ENCODE measurements around the gene BIRC5.
"Not testable (repeated sequence)": the region's sequence is repeated elsewhere in the genome, so short reads cannot be mapped to it uniquely, and the experiment has no call there.

BIRC5 gene

DNA sequence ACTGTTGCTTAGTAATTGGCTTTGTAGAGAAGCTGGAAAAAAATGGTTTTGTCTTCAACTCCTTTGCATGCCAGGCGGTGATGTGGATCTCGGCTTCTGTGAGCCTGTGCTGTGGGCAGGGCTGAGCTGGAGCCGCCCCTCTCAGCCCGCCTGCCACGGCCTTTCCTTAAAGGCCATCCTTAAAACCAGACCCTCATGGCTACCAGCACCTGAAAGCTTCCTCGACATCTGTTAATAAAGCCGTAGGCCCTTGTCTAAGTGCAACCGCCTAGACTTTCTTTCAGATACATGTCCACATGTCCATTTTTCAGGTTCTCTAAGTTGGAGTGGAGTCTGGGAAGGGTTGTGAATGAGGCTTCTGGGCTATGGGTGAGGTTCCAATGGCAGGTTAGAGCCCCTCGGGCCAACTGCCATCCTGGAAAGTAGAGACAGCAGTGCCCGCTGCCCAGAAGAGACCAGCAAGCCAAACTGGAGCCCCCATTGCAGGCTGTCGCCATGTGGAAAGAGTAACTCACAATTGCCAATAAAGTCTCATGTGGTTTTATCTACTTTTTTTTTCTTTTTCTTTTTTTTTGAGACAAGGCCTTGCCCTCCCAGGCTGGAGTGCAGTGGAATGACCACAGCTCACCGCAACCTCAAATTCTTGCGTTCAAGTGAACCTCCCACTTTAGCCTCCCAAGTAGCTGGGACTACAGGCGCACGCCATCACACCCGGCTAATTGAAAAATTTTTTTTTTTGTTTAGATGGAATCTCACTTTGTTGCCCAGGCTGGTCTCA lies 11.2 kb downstream of the BIRC5 start:
- no peak for DNase-seq (ENCODE audit: low read depth)

DNA sequence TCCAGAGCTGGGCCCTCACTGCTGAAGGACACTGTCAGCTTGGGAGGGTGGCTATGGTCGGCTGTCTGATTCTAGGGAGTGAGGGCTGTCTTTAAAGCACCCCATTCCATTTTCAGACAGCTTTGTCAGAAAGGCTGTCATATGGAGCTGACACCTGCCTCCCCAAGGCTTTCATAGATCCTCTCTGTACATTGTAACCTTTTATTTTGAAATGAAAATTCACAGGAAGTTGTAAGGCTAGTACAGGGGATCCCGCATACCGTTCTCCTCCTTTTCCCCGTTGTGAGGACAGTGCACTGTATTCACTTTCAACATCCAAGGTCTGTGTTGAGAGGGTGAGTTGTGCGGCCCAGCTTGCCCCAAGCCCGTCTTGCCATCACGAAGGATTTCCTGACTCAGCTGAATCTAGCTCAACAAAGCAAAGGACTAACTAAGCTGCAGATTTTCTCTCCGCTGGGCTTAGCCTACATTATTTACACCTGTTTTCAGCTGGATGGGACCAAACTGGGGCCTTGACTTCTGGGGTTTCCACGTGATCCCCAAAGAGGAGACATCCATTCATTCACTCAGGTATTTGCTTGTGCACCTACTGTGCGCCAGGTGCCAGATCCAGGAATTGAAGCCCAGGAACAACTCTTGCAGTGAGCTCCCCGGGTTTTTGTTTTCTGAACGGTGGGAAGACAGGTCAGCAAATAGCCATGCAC lies 12.2 kb downstream of the BIRC5 start:
- no peak for DNase-seq (ENCODE audit: low read depth)

DNA sequence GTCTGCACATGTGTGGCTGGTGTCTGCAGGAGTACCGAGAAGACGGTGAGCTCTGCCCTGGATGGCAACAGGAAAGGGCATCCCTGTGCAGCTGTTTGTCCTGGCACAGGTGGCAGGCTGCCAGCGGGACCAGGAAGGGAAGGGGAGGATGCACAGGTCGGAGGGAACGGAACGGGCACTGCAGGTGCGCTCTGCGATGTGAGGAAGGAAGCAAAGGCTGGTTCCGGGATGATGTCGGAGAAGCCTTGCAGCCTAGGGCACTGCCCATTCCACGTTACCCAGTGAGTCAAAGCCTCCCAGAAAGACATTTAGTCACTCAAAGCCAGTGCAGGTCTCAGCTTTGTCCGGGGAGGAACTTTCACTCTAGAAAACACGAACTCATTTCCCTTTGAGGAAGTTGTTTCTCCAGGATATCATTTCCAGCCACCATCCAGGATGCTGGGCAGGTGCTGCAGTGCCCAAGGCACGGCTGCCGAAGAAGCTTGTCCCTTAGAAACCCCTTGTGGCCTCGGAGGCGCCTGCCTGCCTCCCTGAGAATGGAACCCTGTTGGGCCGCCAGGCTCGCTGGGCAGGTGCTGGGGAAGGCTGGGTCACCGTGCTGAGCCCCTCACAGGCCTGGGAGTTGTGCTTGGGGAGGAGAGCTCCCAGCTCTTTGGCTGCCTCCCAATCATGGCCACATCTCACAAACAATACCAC lies 12.9 kb downstream of the BIRC5 start:
- no peak for DNase-seq (ENCODE audit: low read depth)

DNA sequence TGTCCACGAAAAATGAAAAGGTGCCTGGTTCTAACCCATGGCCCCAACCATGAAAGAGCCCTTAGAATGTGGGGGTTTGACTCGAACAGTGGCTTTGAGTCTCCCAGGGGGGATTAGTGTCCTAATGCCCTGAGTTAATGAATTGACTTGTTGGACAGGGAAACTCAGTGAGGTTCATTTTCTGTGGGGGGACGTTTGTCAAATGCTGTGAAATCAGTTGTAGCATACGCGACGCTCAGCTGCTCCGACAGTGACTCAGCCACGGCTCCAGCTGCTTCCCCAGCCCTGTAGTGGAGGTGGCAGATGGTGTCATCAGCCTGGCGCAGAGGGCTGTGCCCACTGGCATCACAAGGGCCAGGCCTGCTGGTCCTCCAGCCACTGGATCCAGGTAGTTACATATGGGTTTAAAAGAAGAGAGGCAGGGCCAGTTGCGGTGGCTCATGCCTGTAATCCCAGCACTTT lies 13.4 kb downstream of the BIRC5 start:
- no peak for DNase-seq (ENCODE audit: low read depth)

DNA sequence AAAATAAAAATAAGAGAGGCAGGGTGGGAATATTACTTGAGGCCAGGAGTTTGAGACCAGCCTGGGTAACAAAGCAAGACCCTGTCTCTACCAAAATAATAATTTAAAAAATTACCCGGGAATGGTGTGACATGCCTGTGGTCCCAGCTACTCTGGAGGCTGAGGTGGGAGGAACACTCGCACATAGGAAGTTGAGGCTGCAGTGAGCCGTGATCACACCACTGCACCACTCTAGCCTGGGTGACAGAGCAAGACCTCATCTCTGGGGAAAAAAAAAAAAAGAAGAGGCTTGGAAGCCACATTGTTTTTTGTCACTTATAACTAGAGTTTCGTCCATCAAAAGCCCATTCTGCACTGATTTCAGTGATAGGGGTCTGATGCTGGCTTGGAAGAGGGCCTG lies 14.1 kb downstream of the BIRC5 start:
- no peak for DNase-seq (ENCODE audit: low read depth)

DNA sequence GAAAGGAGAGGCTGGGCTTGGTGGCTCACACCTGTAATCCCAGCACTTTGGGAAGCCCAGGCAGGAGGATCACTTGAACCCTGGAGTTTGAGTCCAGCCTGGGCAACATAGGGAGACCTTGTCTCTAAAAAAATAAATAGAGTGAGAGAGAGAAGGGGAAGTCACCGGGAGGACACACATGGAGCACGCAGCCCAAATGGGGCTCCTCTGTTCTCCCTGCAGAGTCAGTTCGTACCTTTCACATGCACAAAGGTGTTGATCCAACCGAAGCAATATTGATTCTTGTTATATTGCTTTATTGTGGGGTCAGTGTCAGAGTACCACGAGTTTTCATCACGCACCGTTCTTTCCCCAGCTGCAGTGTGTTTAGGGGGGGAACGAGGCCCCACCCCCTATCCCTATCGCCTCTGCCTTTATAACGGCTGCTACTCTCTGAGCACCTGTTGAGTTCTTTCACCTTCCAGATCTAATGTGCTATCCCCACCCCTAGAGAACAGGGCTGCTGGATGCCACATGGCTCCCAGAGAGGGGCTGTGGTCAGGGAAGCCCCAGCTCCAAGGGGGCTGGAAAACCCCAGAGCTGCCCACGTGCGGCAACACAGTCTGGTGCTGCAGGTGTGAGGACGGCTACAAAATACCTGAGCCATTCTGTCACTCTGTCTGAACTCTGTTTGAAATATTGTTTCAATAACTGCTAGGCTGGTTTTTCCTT lies 16.4 kb downstream of the BIRC5 start:
- no peak for DNase-seq (ENCODE audit: low read depth)

DNA sequence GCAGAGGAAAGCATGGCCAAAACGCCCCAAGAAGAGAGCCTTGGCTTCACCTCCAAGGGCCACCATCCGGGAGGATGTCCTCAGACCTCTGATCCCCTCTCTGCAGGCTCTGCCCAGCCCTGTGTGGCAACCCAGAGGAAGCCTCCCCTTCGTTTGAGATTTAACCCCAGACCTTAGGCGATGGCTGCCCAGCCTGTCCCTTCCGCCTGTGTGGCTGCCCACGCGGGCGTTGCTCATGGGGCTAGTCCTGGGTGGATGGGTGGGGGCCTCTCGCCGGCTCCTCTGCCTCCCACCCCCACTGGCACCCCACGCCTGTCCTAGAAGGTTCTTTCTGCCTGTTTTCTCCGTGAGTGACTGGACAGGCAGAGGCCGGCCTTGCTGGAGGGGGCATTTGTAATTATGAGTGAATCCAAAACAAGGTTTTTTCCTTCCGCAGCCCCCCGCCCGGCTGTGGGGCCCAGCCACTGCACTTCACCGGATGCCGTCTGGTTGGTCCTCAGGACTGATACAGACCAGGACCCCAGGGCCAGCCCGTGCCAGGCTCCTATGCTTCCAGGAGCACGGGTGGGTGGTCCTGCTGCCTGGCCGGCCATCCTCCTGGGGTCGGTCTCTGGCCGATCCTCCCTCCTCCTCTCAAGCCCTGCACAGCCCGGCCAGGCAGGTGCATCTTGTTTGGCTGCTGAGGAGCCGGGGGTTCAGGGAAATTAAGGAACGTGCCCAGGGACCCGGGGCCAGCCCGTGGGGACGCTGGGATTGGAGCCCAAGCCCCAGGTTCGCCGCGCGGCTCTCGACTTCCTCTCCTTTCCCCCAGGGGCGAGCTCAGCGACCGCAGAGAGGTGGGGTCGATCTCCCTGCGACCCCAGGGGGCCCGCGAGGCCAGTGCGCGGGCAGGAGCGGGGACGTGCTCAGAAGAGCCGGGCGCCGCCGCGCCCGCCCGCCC lies 17.2 kb downstream of the BIRC5 start, which contains the start of gene TMEM235:
TMEM235 (plus strand) TSS at position 636 of the 940 bp plus-strand sequence. CDS start 393 bp downstream, outside the sequence.
- DNase-seq (ENCODE audit: low read depth) = no peak

DNA sequence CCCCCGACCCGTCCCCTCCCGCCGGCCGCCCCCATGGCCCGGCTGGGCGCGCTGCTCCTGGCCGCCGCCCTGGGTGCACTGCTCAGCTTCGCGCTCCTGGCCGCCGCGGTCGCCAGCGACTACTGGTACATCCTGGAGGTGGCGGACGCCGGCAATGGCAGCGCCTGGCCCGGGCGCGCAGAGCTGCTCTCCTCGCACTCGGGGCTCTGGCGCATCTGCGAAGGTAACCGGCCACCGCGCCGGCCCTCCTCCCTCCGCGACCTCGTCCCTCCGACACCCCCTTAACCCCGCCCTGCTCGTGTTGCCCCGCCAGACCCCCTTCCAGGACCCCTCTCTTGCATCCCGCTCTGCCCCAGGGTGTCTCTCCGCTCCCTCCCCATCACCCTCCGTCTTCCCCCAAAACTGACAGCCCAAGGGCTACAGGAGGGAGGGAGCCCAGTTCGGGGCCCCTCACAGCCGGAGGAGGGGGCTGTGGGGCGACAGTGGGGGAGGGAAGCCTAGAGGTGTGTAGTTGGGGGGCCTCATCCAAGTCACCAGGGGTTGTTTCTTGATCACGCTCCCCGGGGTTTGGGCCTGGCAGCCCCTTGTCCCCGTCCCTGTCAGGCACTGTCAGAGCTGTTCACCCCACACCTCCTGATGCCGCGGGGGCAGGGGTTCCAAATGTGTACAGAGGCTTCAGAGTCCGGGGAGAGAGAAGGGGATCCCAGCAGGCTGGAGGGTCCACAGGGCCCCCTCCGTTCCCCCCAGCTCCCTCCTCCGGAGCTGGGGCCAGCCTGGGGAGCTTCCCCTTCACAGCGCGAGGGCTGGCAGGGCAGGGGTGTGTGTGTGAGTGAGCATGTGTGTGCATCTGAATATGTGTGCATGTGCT lies 18.2 kb downstream of the BIRC5 start:
- no peak for DNase-seq (ENCODE audit: low read depth)

DNA sequence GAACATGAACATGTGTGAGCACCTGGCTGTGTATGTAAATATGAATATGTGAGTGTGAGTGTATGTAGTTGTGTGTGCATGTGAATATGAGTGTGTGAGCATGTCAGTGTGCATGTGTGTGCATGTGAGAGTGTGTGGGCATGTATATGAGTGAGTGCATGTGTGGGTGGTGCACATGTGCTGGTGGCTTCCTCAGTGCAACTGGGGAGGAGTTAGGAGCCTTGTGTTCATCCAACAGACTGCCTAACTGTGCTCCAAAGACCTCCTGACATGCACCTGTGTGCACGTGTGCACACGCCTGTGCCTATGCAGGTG lies 18.8 kb downstream of the BIRC5 start:
- no peak for DNase-seq (ENCODE audit: low read depth)

DNA sequence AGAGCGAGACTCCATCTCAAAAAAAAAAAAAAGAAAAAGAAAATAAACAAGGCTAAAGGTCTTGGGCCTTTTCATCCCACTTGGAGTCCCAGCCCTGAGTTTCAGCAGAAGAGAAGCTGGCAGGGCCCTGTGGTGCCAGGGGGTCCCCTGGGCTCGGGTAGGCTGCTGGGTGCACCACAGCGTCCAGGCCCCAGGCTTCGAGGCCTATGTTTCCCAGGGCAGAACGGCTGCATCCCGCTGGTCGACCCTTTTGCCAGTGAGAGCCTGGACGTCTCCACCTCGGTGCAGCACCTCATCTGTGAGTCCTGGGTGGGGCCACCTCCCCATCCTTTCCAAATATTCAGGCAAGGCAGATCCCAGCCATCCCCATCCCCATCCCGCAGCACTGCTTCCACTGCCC lies 19.6 kb downstream of the BIRC5 start:
- DNase-seq (ENCODE audit: low read depth) = no peak

DNA sequence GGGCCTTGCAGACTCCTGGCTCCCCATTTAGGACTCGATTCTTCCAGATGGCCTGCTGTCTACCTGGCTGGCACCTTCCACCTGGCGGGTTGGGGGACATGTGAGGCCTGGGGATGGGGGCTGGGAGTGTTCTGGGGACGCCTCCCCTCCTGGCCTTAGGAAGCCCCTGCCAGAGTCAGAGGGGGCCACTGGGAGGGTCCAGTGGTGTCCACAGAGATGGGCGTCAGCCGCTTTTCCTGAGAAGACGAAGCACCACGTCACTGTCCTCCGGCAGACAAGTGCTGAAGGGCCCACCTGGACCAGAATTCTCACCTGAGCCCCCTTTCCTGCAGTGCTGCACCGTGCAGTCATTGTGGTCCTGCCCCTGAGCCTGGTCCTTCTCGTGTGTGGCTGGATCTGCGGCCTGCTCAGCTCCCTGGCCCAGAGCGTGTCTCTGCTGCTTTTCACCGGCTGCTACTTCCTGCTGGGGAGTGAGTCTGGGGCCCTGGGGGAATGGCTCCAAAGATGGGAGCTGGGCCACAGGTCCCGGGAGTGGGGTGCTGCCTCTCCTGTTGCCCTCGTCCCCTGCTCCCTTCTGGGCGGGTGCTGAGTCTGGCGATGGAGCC lies 20.3 kb downstream of the BIRC5 start:
- no peak for DNase-seq (ENCODE audit: low read depth)

DNA sequence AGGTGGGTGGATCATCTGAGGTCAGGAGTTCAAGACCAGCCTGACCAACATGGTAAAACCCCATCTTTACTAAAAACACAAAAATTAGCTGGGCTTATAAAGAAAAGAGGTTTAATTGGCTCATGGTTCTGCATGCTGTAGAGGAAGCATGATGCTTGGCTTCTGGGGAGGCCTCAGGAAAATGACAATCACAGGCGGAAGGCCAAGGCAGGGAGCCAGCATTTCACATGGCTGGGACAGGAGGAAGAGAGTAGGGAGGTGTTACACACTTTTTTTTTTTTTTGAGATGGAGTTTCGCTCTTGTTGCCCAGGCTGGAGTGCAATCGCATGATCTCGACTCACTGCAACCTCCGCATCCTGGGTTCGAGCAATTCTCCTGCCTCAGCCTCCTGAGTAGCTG lies 21.0 kb downstream of the BIRC5 start:
- not testable (repeated sequence) for DNase-seq (ENCODE audit: low read depth)

DNA sequence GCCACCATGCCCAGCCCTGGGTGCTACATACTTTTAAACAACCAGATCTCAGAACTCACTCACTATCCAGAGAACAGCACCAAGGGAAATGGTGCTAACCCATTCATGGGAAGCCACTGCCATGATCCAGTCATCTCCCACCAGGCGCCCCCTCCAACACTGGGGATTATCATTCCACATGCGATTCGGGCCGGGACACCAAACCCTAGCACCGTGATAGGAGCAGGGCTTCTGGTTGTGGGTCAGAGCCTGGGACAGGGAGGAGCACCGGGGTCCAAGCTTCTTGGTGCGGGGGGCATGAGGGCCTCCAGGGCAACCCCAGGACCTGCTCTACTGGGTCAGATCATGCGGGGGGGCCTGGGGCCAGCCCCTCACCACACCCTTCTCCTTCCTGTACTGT lies 21.8 kb downstream of the BIRC5 start:
- DNase-seq (ENCODE audit: low read depth) = no peak

DNA sequence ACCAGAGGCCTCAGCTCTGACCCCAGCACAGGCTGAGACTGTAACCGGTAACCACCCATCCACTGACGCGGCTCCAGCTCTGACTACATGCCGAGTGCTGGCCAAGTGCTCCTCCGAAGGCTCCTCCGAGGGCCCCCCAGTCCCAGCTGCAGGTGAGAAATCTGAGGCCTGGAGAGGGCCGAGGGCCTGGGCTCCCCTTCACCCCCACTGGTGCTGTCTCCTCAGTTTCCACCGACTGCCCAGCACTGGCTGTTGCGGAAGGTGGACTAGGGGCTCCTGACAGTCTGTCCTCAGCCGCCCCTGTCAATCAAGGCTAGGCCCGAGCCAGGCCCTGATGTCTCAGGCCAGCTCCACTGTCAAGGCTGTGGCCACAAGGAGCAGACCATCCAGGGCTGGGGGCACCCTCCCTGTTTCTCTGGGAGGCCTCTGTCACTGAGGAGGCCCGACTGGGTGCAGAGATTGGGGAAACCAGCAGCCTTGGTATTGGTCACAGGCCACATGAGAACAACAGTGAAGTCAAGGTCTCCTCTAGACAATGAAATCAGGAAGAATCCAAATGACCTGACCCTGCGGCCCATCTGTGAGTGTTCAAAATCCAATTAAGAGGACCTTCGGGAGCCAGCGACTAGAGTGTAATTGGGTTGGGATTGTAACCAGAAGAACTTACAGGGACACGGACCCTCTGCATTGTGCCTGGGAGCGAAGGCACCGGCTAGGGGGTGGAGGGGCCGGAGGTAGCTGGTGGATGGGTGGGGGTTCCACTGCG lies 22.5 kb downstream of the BIRC5 start:
- no peak for DNase-seq (ENCODE audit: low read depth)

DNA sequence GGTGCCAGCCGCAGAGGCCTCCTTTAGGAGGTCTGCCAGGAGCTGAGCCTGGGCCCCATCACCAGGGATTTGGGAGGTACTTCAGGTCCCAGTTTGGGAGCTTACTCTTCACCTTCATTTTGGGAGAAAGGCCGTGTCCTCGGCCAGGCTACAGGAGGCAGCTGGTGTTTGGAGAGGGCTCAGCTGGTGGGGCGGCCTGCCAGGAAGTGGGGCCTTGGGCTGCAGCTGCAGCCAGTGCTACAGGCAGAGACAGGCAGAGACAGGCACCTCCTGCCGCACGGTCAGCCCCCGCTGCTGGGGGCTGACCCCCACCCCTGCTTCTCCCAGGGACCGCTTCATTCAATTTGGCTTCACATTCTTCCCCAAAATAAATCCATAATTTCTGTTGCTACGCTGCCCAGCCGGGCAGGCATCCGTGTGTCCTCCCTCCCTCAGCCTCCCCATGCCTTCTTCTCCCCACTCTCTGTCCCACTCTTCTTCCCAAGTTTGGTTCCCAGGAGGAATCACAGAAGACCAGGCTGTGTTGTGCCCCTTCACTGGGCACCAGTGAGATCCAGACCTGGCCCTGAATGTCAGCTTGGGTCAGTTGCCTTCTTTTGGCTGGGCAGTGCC lies 23.5 kb downstream of the BIRC5 start:
- no peak for DNase-seq (ENCODE audit: low read depth)

DNA sequence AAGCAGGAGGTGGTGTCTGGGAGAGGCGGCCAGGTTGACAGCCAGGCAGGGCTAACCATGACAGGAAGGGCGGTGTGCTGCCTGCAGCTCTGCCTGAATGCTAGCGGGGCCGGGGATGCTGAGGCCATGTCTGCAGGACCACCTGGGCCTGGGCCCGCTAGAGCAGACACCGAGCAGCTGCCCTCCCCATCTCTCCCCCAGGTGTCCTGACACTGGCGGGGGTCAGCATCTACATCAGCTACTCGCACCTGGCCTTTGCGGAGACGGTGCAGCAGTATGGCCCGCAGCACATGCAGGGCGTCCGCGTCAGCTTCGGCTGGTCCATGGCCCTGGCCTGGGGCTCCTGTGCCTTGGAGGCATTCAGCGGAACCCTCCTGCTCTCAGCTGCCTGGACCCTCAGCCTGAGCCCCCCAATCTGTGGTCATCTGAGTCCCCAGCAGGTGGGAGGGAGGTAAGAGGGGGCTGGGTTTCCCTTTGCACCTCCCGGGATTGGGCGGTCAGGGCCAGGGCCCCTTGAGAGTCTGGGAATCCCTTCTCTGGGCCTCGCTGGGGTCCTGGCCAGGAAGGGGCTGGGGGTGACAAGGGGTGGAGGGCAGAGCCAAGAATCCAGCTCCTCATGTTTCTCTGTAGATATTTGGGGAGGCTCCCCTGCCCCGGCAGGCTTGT lies 24.9 kb downstream of the BIRC5 start:
- no peak for DNase-seq (ENCODE audit: low read depth)

DNA sequence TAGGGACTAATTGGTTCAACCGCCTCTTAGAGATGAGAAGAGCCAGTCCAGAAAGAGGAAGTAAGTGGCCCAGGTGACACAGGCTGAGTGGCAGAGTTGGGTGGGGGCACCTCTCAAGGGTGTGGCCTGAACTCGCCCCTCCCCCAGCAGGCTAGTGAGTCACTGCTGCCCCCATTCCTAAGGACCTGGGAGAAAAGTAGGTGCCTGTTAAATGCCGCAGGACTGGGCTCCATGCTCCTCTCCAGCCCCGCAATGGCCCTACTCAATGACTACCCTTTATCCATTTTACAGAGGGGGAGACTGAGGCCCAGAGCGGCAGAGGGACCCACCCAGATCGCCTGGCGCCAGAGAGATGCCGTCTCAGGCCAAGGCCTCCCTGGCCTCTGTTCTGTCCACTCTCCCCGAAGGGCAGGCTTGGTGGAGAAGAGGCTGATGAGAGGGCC lies 25.5 kb downstream of the BIRC5 start:
- no peak for DNase-seq (ENCODE audit: low read depth)

All from stimulated activated CD8-positive, alpha-beta memory T cell treated with anti-CD3 and anti-CD28 coated beads, Interleukin-7, amount 100 ng/mL, for 24 hours (primary cell).